Measurements from ENCODE around the gene DCAF5.

DCAF5 gene

GRCh38 chr14:69088586-69088985 lies 64.3 kb downstream of the DCAF5 start:
- H3K27ac ChIP-seq, result peak overlapping the region; percentile 61
- DNase-seq, result peak; percentile 68
- TF ChIP-seq, protein P1, sequence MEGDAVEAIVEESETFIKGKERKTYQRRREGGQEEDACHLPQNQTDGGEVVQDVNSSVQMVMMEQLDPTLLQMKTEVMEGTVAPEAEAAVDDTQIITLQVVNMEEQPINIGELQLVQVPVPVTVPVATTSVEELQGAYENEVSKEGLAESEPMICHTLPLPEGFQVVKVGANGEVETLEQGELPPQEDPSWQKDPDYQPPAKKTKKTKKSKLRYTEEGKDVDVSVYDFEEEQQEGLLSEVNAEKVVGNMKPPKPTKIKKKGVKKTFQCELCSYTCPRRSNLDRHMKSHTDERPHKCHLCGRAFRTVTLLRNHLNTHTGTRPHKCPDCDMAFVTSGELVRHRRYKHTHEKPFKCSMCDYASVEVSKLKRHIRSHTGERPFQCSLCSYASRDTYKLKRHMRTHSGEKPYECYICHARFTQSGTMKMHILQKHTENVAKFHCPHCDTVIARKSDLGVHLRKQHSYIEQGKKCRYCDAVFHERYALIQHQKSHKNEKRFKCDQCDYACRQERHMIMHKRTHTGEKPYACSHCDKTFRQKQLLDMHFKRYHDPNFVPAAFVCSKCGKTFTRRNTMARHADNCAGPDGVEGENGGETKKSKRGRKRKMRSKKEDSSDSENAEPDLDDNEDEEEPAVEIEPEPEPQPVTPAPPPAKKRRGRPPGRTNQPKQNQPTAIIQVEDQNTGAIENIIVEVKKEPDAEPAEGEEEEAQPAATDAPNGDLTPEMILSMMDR (IDR thresholded peaks at IDR 0.05; ENCODE audit: low read depth, low read length, missing control alignments), result no peak
- peaks cover 14% of the 10 kb centered on the region for H3K36me3 ChIP-seq (replicated peaks)
- H3K27me3 ChIP-seq (replicated peaks), result no peaks in the 10 kb centered on the region
- no peak overlapping the region for H3K4me3 ChIP-seq (ENCODE audit: low read depth, low read length)
- in situ Hi-C loops (cut with HindIII; ENCODE audit: low pct_ligation_motif_present, low sequenced_read_pairs), result loop anchor here (25.0 kb wide), 1 partner anchor 201 kb away; no protein-coding TSS in a partner anchor

- peaks cover 14% of the 10 kb centered on the region for H3K36me3 ChIP-seq (replicated peaks)
- DNase-seq, result no peak
- in situ Hi-C loops (cut with HindIII; ENCODE audit: low pct_ligation_motif_present, low sequenced_read_pairs), result loop anchor here (25.0 kb wide), 1 partner anchor 200 kb away; no protein-coding TSS in a partner anchor
- H3K4me3 ChIP-seq (ENCODE audit: low read depth, low read length), result no peak overlapping the region
- no peaks in the 10 kb centered on the region for H3K27me3 ChIP-seq (replicated peaks)
- H3K27ac ChIP-seq, result no peak overlapping the region
- TF ChIP-seq, protein P1 (IDR thresholded peaks at IDR 0.05; ENCODE audit: low read depth, low read length, missing control alignments), result no peak
Observed at GRCh38 chr14:69087061-69087461, 65.9 kb downstream of the DCAF5 start.

- Histone ChIP-seq H3K27ac (no peak overlapping the region), H3K4me3 (ENCODE audit: low read depth, low read length) (no peak overlapping the region), H3K27me3 (replicated peaks) (no peaks in the 10 kb centered on the region), H3K36me3 (replicated peaks) (peaks cover 19% of the 10 kb centered on the region)
- TF ChIP-seq, protein P1 (IDR thresholded peaks at IDR 0.05; ENCODE audit: low read depth, low read length, missing control alignments), result no peak
- no peak for DNase-seq
- in situ Hi-C loops (cut with HindIII; ENCODE audit: low pct_ligation_motif_present, low sequenced_read_pairs), result loop anchor here (25.0 kb wide), 1 partner anchor 199 kb away; no protein-coding TSS in a partner anchor
Observed at GRCh38 chr14:69086537-69086936, 66.4 kb downstream of the DCAF5 start.

DNA sequence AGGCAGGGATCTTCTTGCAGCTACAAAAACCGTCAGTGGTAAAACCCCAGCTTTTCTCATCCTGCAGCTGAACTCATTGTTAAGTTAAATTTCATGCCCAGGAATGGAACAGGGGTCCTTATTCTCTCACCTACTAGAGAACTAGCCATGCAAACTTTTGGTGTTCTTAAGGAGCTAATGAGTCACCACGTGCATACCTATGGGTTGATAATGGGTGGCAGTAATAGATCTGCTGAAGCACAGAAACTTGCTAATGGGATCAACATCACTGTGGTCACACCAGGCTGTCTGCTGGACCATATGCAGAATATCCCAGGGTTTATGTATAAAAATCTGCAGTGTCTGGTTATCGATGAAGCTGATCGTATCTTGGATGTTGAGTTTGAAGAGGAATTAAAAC lies 68.9 kb downstream of the DCAF5 start:
- in situ Hi-C loops (cut with HindIII; ENCODE audit: low pct_ligation_motif_present, low sequenced_read_pairs), result loop anchor here (25.0 kb wide), 1 partner anchor 197 kb away; no protein-coding TSS in a partner anchor
- Histone ChIP-seq H3K27ac (no peak overlapping the region), H3K4me3 (ENCODE audit: low read depth, low read length) (no peak overlapping the region), H3K36me3 (replicated peaks) (peaks cover 8% of the 10 kb centered on the region), H3K27me3 (replicated peaks) (no peaks in the 10 kb centered on the region)
- DNase-seq, result no peak
- TF ChIP-seq, protein P1 (IDR thresholded peaks at IDR 0.05; ENCODE audit: low read depth, low read length, missing control alignments), result no peak

DNA sequence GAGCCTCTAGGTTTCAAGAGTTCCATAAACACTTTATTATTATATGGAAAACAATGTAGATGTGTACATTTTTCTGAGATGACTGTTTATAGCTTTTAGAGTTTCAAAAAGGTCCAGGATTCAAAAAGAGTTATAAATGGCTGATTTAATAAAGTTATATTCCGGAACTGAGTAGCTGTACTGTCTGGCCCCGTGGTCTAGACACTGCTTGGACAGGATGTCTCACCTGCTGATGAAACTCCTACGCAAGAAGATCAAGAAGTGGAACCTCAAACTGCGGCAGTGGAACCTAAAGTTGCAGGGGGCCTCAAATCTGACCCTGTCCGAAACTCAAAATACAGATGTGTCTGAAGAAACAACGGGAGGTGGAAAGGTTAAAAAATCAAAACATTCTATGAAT lies 69.7 kb downstream of the DCAF5 start:
- no peak overlapping the region for H3K27ac ChIP-seq
- peaks cover 8% of the 10 kb centered on the region for H3K36me3 ChIP-seq (replicated peaks)
- TF ChIP-seq, protein P1 (IDR thresholded peaks at IDR 0.05; ENCODE audit: low read depth, low read length, missing control alignments), result no peak
- DNase-seq, result no peak
- in situ Hi-C loops (cut with HindIII; ENCODE audit: low pct_ligation_motif_present, low sequenced_read_pairs), result loop anchor here (25.0 kb wide), 1 partner anchor 196 kb away; no protein-coding TSS in a partner anchor
- no peak overlapping the region for H3K4me3 ChIP-seq (ENCODE audit: low read depth, low read length)
- H3K27me3 ChIP-seq (replicated peaks), result no peaks in the 10 kb centered on the region

- H3K27ac ChIP-seq, result peak overlapping the region; percentile 99
- in situ Hi-C loops (cut with HindIII; ENCODE audit: low pct_ligation_motif_present, low sequenced_read_pairs), result loop anchor here (25.0 kb wide), 1 partner anchor 194 kb away; no protein-coding TSS in a partner anchor
- TF ChIP-seq, protein P1 (IDR thresholded peaks at IDR 0.05; ENCODE audit: low read depth, low read length, missing control alignments), result no peak
Observed at GRCh38 chr14:69081271-69081670, 71.6 kb downstream of the DCAF5 start.

More at GRCh38 chr14:69081271-69081670, 71.6 kb downstream of the DCAF5 start:
- H3K4me3 ChIP-seq (ENCODE audit: low read depth, low read length), result no peak overlapping the region
- no peak for DNase-seq
- H3K36me3 ChIP-seq (replicated peaks), result peaks cover 8% of the 10 kb centered on the region
- no peaks in the 10 kb centered on the region for H3K27me3 ChIP-seq (replicated peaks)

Measured in brain microvascular endothelial cell (primary cell).